ENCODE results near the gene NACAD.
"Not testable (repeated sequence)": the region's sequence is repeated elsewhere in the genome, so short reads cannot be mapped to it uniquely, and the experiment has no call there.

Gene NACAD

GRCh38 chr7:45053401-45053800, 35.4 kb downstream of the NACAD start:
- DNase-seq, result no peak

GRCh38 chr7:45052011-45052410, 36.8 kb downstream of the NACAD start:
- DNase-seq, result no peak

- DNase-seq, result no peak
These were observed 38.6 kb downstream of the NACAD start for GRCh38 chr7:45050198-45050597.

GRCh38 chr7:45048748-45049147, 40.0 kb downstream of the NACAD start:
- no peak for DNase-seq

GRCh38 chr7:45044338-45044737, 44.4 kb downstream of the NACAD start:
- DNase-seq, result no peak

- DNase-seq, result no peak
These were observed 49.7 kb downstream of the NACAD start for GRCh38 chr7:45039106-45039505.

GRCh38 chr7:45037876-45038275, 50.9 kb downstream of the NACAD start:
- DNase-seq, result no peak

- DNase-seq, result no peak
These were observed 52.0 kb downstream of the NACAD start for GRCh38 chr7:45036796-45037195.

GRCh38 chr7:45036317-45036716, 52.5 kb downstream of the NACAD start:
- DNase-seq, result no peak

- DNase-seq, result no peak
These were observed 52.9 kb downstream of the NACAD start for GRCh38 chr7:45035893-45036292.

- DNase-seq, result no peak
These were observed 53.4 kb downstream of the NACAD start for GRCh38 chr7:45035371-45035770.

- not testable (repeated sequence) for DNase-seq
These were observed 54.1 kb downstream of the NACAD start for GRCh38 chr7:45034710-45035109.

GRCh38 chr7:45033931-45034290, 54.9 kb downstream of the NACAD start:
- DNase-seq, result no peak

GRCh38 chr7:45033261-45033930, 55.4 kb downstream of the NACAD start:
- DNase-seq, result no peak

GRCh38 chr7:45032421-45032820, 56.3 kb downstream of the NACAD start:
- no peak for DNase-seq

GRCh38 chr7:45031829-45032228, 56.9 kb downstream of the NACAD start:
- DNase-seq, result no peak

Data from stimulated activated CD4-positive, alpha-beta T cell treated with anti-CD3 and anti-CD28 coated beads, Interleukin-2, amount 100 ng/mL, for 48 hours (primary cell).